ENCODE measurements around the gene AMBRA1.

AMBRA1 gene

DNA sequence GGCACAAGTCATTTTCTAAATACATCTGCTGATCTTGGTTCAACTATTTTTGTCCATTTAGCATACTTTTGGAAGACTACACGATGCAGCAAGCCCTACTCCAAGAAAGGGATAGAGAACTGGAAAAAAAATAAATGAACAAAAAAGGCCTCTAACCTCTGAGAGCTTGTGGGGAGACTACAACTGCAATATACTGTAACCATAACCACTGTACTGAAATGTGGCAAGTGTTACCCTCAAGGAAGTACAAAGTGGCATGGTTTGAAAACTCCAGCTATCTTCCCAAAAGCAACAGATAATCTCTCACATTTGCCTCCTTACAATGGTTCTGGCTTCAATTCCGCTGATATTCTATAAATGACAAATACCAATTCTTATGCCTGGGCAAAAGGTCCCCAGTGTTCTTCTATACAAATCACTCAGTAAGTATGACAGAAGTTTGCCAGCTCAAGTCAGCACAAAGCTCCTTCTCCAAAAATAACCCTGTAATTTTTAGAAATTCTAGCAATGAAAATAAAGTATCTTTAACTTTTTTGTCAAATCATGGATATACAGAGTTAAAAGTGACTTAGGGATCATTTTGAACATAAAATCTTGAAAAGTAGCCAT, 22.9 kb downstream of the AMBRA1 start:
- DNase-seq, result no peak

DNA sequence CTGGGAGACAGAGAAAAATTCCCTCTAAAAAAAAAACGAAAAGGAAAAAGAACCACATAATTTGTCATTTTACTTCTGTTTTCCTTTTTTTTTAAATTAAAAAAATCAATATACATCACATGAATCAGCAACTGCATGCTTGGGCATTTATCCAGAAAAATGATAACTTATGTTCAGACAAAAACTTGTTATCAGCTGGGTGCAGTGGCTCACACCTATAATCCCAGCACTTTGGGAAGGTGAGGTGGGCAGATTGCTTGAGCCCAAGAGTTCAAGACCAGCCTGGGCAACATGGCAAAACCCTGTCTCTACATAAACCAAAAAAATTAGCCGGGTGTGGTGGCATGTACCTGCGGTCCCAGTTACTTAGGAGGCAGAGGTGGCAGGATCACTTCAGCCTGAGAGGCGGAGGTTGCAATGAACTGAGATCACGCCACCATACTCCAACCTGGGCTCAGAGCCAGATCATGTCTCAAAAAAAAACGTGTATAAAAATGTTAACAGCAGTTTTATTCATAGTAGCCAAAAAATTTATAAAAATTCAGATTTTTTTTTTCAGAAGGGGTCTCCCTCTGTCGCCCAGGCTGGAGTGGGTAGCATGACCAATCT, 28.5 kb downstream of the AMBRA1 start:
- no peak for DNase-seq

DNA sequence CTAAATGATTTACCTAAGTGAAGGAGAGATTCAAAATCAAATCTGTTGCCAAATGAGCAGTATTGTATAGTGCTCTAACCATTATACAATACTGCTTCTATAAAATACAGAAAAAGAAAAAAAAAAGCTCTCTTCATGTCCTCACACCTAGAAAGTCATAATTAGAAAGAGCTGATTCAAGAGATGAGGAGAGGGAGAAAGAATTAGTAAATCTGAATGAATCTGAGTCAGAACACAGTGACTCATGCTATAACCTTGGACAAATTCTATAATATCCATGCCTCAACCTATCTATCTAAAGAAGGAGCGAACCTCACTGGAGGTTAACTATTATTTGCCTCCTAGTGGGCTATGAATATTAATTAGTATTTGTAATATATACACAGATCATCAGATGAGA, 29.4 kb downstream of the AMBRA1 start:
- DNase-seq, result no peak

DNA sequence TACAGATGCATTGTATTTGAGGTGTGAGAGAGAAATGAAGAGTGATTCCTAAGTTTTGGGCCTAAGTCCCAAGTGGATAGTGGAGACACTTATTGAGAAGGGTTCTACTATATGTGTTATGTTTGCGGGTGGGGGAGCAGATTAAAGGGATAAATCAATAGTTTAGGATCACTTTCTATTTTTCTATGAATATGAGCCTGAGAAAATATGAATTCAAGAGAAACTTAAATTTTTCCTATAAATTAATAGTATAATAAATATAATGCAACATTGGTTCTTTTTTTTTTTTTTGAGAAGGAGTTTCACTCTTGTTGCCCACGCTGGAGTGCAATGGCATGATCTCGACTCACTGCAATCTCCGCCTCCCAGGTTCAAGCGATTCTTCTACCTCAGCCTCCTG, 31.3 kb downstream of the AMBRA1 start:
- DNase-seq, result no peak

DNA sequence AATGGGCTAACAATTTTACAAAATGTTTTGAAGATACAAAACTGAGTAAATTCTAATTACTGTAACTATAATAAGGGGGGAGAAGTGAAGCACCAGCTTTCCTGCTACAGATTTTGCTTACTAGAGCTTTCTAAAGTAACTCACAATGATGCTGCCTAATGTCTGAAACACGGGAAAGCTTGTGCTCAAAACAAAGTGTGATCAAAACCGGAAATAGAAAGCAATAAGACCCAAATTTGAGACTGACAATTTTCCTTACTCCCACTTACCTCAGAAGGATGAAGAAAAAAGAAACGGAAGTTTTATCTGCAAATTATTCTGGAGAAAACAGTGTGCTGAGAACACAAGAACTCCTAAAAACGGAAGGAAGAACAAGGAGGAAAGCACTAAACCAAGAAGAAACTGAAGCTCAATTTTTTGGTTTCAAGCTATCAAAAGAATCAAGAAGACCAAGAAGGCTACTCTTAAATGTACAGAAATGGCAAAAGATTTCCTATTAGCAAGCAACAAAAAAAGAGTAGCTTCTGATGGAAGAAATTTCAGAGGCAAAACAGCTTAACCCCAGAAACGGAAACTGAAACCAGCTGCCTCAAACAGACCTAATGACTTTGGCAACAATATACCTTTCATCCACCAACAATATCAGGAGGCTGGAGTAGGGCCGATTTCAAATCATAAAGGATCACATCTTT, 33.4 kb downstream of the AMBRA1 start:
- no peak for DNase-seq

DNA sequence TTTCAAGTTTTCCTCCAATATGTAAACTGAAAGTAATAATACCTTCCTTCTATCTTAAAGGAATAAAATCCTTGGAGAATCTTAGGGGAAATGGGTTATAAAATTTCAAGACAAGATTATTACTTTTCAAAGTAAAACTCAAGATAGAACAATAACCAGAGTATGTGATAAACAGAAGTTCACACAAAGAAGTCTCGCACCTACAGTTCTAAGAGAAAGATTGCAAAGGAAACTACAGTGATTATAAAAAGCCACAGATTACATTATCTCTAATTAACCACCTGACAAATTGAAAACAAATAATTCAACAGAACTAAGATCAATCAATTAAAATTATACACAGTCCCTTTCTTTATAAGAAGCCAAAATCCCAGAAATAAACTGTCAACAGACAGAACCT, 34.0 kb downstream of the AMBRA1 start:
- no peak for DNase-seq

DNA sequence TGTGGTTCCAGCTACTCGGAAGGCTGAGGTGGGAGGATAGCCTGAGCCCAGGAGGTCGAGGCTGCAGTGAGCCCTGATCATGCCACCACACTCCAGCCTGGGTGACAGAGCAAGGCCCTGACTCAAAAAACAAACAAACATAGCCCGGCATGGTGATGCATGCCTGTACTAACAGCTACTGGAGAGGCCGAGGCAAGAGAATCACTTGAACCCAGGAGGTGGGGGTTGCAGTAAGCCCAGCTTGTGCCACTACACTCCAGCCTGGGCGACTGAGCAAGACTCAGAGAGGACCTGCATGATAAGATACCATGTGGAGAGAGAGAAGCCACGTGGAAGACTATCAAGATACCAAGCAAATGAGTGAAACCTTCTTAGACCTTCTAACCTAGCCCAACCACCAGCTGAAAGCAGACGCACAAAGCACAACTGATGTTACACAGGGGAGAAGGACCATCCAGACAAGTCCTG, 36.1 kb downstream of the AMBRA1 start:
- DNase-seq, result no peak

DNA sequence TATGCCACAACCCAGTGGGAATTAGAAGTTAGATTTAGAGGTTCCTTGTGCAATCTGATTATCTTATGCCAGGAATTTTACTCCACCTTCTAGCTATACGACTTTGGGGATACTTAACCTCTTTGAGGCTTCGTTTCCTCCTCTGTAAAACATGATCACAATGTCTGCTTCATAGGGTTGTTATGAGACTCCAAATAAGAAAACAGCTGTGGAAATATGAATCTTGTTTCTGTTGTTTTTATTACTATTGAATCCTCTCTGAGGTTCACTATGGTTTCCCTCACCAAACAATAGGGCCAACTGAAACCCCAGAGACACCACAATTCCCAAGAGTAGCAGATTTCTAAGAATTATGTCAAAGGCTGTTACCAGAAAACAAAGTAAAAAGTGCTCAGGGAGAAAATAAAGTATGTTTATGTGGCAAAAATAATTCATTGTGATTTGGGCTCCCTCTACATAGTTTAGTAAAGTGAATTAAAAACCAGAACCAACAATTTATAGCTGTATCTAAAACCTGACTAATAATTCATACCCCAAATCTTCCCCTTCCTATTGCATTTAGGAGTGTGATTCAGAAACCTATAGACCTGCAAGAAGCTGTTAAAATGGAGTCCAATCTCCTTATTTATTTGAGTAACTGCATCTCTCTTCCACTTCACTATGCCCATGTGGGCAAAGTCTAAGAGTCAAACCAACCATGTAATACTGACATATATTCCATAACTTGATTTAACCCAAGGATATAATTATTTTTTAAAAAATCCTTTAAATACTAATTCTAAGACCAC, 38.4 kb downstream of the AMBRA1 start:
- no peak for DNase-seq

DNA sequence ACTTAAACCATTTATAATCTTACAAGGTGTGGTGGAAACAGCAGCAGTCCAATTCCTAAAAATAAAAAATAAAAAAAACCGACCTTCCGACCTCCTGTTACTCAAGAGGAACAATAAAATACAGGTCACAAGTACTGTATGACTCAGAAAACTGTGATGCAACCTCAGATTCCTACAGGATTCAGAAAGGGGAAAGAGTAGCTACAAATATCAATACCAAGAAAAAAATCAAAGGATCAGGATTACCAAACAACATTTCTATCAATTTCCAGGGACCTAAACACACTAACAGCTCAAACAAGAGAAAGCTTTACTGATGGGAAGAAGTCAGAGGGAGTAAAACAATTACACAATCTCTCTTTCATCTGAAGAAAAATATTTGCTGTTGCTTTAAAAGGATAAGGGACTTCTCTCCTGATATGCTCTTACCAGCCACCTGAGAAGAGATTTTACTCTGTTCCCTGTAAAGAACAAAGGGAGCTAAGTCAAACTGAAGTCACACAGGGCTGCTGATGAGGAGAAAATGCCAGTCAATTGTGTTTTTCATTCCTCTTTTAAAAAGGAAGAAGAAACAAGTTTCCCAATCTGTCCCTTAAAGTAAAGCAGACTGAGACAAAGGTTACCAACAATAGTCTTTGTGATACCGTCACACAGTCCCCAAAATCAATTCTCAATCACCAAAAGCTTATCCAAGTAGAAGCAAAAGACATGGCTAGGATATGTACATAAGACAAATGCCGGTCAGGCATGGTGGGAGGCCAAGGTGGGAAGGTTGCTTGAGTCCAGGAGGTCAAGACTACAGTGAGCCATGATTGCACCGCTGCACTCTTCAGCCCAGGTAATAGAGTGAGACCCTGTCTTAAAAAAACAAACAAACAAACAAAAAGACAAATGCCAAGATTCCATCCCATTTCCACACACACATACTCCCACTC, 39.3 kb downstream of the AMBRA1 start:
- no peak for DNase-seq

DNA sequence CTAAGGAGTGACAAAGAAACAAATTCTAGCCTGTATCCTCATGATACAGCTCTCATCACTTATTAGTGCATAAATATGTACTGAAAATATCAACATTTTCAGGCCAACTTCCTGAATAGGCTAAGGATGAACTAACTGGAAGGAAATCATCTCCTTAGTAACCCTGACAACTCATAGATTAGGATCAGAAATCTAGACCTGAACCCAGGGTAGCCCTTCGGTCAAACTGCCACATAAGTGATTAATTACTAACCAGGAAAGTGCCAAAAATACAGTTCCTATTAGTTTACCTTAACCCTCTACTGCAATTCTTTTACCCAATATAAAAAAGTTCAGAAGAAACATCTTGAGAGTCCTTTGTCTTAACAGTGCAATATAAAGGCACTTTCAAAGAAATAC, 40.0 kb downstream of the AMBRA1 start:
- DNase-seq, result no peak

DNA sequence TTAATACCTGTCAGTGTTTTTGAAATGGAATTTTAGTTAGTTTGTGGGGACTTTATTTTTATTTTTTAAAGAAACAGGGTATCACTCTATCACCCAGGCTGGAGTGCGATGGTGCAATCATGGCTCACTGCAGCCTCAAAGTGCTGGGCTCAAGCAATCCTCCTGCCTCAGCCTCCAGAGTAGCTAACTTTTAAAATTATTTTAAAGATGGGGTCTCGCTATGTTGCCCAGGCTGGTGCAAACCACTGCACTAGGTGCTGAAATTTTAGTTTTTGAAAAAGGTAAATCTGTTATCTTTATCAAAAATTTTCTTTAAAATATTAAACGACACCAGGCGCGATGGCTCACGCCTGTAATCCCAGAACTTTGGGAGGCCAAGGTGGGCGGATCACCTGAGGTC, 42.6 kb downstream of the AMBRA1 start:
- no peak for DNase-seq

DNA sequence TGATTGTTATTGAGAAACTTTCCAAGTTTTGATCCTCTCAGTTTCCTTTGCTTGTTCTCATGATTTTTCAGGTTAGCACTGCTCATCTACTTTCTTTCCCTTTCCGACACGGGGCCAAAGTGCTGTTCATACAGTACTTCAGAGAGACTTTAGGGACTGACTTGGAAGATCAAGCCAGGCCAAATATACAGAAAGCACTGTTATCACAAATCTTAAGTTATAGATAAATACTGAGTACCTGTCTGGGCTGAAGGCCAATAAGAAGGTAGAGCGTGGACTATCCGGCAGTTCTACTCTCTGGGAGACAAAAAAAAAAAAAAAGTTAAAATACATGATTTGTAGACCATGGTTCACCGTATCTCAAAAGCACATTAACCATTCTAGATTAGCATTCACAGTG, 46.2 kb downstream of the AMBRA1 start:
- no peak for DNase-seq

DNA sequence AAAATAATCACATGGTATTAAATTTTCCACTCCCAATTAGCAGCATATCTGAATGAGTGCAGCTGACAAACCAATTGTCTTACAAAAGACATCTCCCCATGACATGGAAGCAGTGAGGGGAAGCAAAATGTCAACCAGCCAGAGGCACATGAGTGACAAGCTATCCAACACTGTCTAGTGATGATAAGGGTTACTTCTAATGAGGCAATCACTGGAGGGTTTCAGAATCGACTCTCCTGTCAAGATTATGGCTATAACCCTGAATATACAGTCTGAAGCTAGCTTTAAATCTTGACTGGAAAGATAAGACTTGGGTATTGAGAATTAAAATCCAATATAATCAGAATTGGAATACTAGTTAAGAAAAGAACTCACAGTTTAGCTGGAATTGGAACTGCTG, 50.3 kb downstream of the AMBRA1 start:
- DNase-seq, result no peak

DNA sequence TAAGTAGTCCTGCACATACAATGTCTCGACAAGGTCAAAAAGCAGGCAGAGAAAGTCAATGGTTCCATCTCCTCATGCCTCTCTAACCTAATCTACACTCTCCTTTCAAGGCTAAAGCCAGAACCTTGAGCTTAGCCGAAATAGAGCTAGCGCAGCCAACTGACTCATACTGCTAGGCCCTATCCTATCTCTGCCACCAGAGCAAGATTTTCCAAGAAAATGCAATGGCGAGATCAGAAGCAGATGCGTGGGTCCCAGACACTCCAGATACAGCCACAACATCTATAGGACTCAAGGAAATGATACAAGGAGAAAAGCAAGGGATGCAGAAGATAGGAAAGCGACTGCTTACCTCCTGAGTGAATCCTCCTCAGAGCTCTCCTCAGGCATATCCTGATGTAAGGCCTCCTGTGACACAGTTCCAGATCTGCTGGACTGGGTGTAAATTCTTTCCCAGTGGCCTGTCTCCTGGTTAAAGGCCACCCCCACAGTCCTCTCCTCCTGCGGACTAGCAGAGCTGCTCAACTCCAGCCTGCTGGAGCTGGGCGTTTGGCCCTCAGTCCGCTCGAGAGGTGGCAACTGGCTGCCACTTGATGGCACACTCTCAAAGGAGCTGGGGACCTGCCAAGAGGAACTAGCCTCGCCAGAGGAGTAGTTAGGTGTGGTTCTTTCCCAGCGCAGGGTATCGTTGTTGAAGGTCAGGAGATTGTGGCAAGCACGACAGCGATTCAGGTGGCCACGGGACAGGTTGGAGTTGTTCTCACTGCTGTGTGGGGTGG, 52.0 kb downstream of the AMBRA1 start:
- DNase-seq, result no peak

DNA sequence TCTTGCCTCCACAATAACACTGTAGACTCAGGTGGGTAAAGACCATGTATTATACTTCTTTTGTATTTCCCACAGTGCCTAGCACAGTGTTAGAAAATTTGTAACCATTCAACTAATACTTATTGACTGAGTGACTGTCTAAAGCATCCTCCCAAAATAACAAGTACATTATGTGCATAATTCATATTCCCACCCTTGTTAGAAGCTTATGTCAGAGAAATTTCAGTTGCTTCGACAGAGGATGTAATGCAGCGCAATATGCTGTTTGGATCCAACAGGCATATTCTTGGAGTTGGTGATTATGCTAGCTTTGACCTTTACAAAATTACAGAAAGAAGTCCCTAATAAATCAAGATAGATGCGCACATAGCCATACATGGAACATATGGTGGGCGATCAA, 53.0 kb downstream of the AMBRA1 start:
- no peak for DNase-seq

DNA sequence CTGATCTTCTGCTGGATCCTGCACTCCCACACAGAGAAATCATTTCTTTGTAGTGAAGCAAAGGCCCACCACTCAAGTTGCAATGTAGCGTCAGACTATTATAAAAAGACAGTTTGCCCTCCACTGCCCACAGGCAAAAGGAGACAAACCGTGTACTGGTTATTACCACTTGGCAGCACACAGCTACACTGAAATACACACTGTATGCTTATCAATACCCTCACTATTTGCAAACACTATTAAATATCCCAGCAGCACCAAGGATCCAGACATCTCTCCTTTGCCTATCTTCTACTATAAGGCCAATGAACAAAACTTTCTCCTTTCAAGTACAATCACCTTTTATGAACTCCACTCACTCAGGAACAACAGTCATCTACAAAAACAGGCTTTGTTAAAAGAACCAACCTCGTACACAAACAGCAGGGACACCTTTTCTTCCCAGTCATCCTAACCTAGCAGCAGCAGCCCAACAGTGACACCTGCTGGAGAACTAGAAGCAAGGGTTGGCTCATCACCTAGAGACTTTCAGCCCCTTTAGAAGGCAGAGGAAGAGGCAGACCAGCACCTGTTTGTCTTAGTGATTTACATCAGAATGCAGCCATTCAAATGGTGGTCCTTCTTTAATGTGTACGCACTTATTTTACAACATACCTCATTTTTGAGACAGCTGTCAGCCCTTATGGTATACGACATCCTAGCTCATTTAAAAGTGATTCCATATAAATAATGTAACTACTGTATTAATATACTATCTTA, 56.1 kb downstream of the AMBRA1 start:
- peak; percentile 94 for DNase-seq

DNA sequence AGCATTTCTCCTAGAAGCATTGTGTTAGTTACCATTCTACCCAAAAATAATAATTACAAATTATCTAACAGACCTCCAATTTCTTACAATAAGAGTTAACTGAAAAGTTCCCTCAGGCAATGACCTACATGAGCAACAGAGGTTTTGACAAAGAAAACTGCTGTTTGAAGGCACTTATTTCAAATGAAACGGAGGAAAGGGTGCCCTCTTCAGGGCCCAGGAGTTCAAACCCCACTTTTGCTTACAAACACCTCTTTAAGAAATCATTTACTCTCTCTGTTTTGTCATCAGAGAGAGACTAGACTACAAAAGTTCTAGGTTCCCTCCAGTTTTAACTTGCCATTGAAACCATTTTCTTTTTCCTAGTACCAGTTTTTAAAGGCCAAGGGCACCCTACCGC, 56.7 kb downstream of the AMBRA1 start:
- DNase-seq, result no peak

DNA sequence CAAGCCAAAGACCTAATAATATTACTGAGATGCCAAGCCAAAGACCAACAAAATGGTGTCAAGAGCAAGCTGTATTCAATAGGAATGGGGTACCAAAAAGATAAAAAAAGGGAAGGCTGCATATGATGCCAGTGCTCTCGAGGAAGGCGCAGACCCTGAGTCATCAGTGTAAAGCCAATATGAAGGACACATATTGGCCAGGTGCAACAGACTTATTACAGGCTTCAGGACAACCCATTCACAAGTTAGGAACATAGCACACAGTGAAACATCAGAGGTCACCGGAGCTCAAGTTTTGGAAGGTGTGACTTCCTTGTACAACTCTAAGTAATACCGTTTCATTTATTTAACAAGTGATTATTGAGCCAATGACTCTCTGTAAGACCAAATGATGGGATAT, 58.1 kb downstream of the AMBRA1 start:
- DNase-seq, result no peak

DNA sequence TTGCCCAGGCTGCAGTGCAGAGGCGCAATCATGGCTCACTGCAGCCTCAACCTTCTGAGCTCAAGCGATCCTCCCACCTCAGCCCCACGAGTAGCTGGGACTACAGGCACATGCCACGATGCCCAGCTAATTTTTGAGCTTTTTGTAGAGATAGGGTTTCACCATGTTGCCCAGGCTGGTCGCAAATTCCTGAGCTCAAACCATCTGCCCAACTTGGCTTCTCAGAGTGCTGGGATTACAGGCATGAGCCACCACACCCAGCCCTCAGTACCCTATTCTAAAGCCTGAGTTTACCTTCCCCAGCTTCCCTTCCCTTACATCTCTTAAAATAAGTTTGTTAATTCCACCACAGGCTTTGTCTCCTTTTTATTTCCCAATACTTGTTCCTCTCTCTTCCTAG, 59.1 kb downstream of the AMBRA1 start:
- DNase-seq, result no peak

DNA sequence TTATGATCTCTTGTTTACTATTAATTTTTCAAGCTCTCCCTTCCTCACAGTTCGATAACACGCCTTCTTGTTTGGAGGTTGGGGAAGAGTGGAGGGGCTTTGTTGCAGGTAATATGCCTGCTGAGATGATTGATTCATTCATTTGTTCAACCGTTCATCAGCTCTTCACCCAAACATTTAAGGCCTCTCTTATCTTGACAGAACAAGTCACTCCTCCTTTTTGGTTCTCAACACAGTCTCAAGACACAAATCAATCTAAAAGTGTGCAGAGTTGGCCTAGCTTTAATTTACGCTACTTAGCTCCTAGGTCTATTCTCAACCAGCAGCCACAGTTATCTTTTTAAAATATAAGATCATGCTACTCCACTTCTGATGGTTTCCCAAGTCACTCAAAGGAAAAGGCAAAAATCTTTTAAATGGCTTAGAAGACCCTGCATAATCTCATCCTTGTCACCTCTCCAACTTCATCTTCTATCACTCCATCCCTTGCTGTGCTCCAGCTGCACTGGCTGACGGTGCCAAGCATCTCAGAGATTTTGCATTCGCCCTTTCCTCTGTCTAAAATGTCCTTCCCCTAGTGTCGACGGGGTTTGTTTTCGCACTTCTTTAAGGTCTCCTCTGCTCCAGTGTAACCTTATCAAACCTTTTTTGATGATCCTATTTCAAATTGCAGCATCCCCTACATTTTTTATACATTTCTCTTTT, 60.3 kb downstream of the AMBRA1 start:
- no peak for DNase-seq
